Hepatocyte (in vitro differentiated cells): ENCODE measurements around the gene SMOC1. TPM values are rescaled to one million over a fixed set of nuclear protein-coding genes. Genes with fewer than 3 reads are reported as not detected.

ENCODE experiments used
- DNase-seq: peaks from one replicate; pipeline ENCODE4 v3.0.0-alpha.2; 2016; ENCODE audit warnings: low spot score
- H2AFZ ChIP-seq: fragments of 200-600 bp; sonication (generic); 2 replicates; pipeline ENCODE4 v1.6.0; 2016; ENCODE audit warnings: antibody characterized with exemption, mild to moderate bottlenecking
- H3K27ac ChIP-seq: fragments of 200-600 bp; sonication (generic); 2 replicates; pipeline ENCODE4 v1.5.1; 2016; ENCODE audit warnings: mild to moderate bottlenecking
- H3K27me3 ChIP-seq: fragments of 200-600 bp; sonication (generic); 2 replicates; pipeline ENCODE4 v1.6.1; 2016
- H3K36me3 ChIP-seq: fragments of 200-600 bp; sonication (generic); replicated peaks from 2 replicates; pipeline ENCODE4 v1.5.1; 2016; ENCODE audit warnings: low read depth; ENCODE audit not compliant: insufficient read depth
- H3K4me1 ChIP-seq: fragments of 200-600 bp; sonication (generic); 2 replicates; pipeline ENCODE4 v1.5.1; 2016; ENCODE audit warnings: mild to moderate bottlenecking, moderate library complexity; ENCODE audit not compliant: insufficient read depth
- H3K4me2 ChIP-seq: fragments of 200-600 bp; sonication (generic); 2 replicates; pipeline ENCODE4 v1.6.0; 2016
- H3K4me3 ChIP-seq: fragments of 200-600 bp; sonication (generic); 2 replicates; pipeline ENCODE4 v1.5.1; 2016; ENCODE audit warnings: mild to moderate bottlenecking
- H3K79me2 ChIP-seq: fragments of 200-600 bp; sonication (generic); 2 replicates; pipeline ENCODE4 v1.6.0; 2017; ENCODE audit warnings: mild to moderate bottlenecking
- H3K9me2 ChIP-seq: fragments of 200-600 bp; sonication (generic); replicated peaks from 2 replicates; pipeline ENCODE4 v1.6.0; 2017; ENCODE audit warnings: mild to moderate bottlenecking; ENCODE audit not compliant: insufficient read depth
- H3K9me3 ChIP-seq: fragments of 200-600 bp; sonication (generic); 2 replicates; pipeline ENCODE4 v1.5.1; 2016; ENCODE audit warnings: low read depth, mild to moderate bottlenecking
- H4K20me1 ChIP-seq: fragments of 200-600 bp; sonication (generic); 2 replicates; pipeline ENCODE4 v1.6.0; 2016; ENCODE audit warnings: mild to moderate bottlenecking; ENCODE audit not compliant: insufficient read depth, poor library complexity, severe bottlenecking
- CTCF ChIP-seq: fragments of 200-600 bp; sonication (generic); IDR thresholded peaks from 2 replicates; pipeline ENCODE4 v1.5.1; 2016; ENCODE audit warnings: antibody characterized with exemption, mild to moderate bottlenecking; ENCODE audit not compliant: poor library complexity
- EZH2 ChIP-seq: fragments of 200-600 bp; sonication (generic); IDR thresholded peaks from 2 replicates; pipeline ENCODE4 v1.6.1; 2016; ENCODE audit warnings: antibody characterized with exemption, mild to moderate bottlenecking, borderline replicate concordance
- EZH2phosphoT487 ChIP-seq: fragments of 200-600 bp; sonication (generic); IDR thresholded peaks from one replicate; pipeline ENCODE4 v1.6.1; 2018; ENCODE audit warnings: antibody characterized with exemption, mild to moderate bottlenecking, low read depth, moderate library complexity; ENCODE audit not compliant: unreplicated experiment, severe bottlenecking
- WGBS: methylation state at CpG from one replicate; pipeline ENCODE4 v1.1.6; 2016; ENCODE audit warnings: low lambda C conversion rate; ENCODE audit errors: missing lambda C conversion rate; 5-methylcytosine and 5-hydroxymethylcytosine counted together
- polyA plus RNA-seq: library from polyadenylated mRNA; unstranded; fragments of >200 nt; fragmentation: Nextera tagmentation; extraction: Ambion mirVana; gene quantifications from 2 replicates; pipeline ENCODE4 v1.2.1, GENCODE V29; 2016
- total RNA-seq: library from RNA; depleted of rRNA; stranded (reverse); fragments of >200 nt; gene quantifications from 2 replicates; pipeline ENCODE4 v1.2.3, GENCODE V29; 2014

SMOC1 gene
- total and polyA plus RNA-seq, 2 experiments from 2014 or later: 2.1 to 6.2 TPM

GRCh38 chr14:70018713-70019211 is 139.5 kb downstream of the SMOC1 start:
- Histone ChIP-seq H4K20me1 (no peaks in the 10 kb centered on the region), H3K79me2 (no peaks in the 10 kb centered on the region), H3K4me2 (no peak overlapping the region), H3K9me2 (no peaks in the 10 kb centered on the region), H3K27ac (no peak overlapping the region), H3K4me1 (no peaks in the 10 kb centered on the region), H3K9me3 (no peaks in the 10 kb centered on the region), H3K27me3 (no peaks in the 10 kb centered on the region), H3K4me3 (no peak overlapping the region), H2AFZ (no peak overlapping the region), H3K36me3 (no peaks in the 10 kb centered on the region)
- TF ChIP-seq EZH2phosphoT487: no peak
- TF ChIP-seq CTCF: no peak
- TF ChIP-seq EZH2: no peak
- WGBS: 71% methylated on average over 9 of the region's 9 CpGs
- no peak for DNase-seq

GRCh38 chr14:70019695-70020094 is 140.5 kb downstream of the SMOC1 start:
- no peak overlapping the region for H3K27ac ChIP-seq
- no peak for DNase-seq
- no peaks in the 10 kb centered on the region for H3K27me3 ChIP-seq
- no peak overlapping the region for H2AFZ ChIP-seq
- no peaks in the 10 kb centered on the region for H3K9me2 ChIP-seq
- TF ChIP-seq CTCF (no peak), EZH2 (no peak), EZH2phosphoT487 (no peak)
- no peaks in the 10 kb centered on the region for H3K4me1 ChIP-seq
- H4K20me1 ChIP-seq: no peaks in the 10 kb centered on the region
- H3K79me2 ChIP-seq: no peaks in the 10 kb centered on the region
- H3K4me2 ChIP-seq: no peak overlapping the region
- no peaks in the 10 kb centered on the region for H3K9me3 ChIP-seq
- H3K36me3 ChIP-seq: no peaks in the 10 kb centered on the region
- H3K4me3 ChIP-seq: no peak overlapping the region

GRCh38 chr14:70020352-70021170 is 141.3 kb downstream of the SMOC1 start:
- no peak overlapping the region for H2AFZ ChIP-seq
- DNase-seq: no peak

More at GRCh38 chr14:70020352-70021170, 141.3 kb downstream of the SMOC1 start:
- Histone ChIP-seq H3K79me2 (no peaks in the 10 kb centered on the region), H3K9me3 (no peaks in the 10 kb centered on the region), H3K36me3 (no peaks in the 10 kb centered on the region), H3K4me2 (no peak overlapping the region), H3K4me3 (no peak overlapping the region), H3K9me2 (no peaks in the 10 kb centered on the region), H3K27me3 (no peaks in the 10 kb centered on the region), H3K4me1 (no peaks in the 10 kb centered on the region), H4K20me1 (no peaks in the 10 kb centered on the region), H3K27ac (no peak overlapping the region)
- TF ChIP-seq EZH2 (no peak), EZH2phosphoT487 (no peak), CTCF (no peak)
- 65% methylated on average over 8 of the region's 8 CpGs for WGBS
